Epithelial cell of esophagus (primary cell): ENCODE data around the gene L3MBTL4.

Experiments
- DNase-seq: peaks from one replicate; pipeline ENCODE4 v3.0.0; 2010; ENCODE audit warnings: low read depth
- H3K4me3 ChIP-seq: 2 replicates; pipeline ENCODE4 v1.5.1; 2011; ENCODE audit warnings: mild to moderate bottlenecking, low read length, control low read depth
- CTCF ChIP-seq: IDR thresholded peaks from 2 replicates; pipeline ENCODE4 v1.5.1; 2011; ENCODE audit warnings: low read depth, mild to moderate bottlenecking, low read length, control low read depth, inconsistent platforms; ENCODE audit not compliant: insufficient read depth; ENCODE audit errors: missing control alignments

L3MBTL4 gene

GRCh38 chr18:6111726-6112125, 303.0 kb downstream of the L3MBTL4 start:
- H3K4me3 ChIP-seq = no peak overlapping the region
- no peak for TF ChIP-seq CTCF
- no peak for DNase-seq

GRCh38 chr18:6109743-6110142, 305.0 kb downstream of the L3MBTL4 start:
- DNase-seq = no peak

GRCh38 chr18:6107794-6108193, 306.9 kb downstream of the L3MBTL4 start:
- no peak overlapping the region for H3K4me3 ChIP-seq
- no peak for DNase-seq
- TF ChIP-seq CTCF = no peak

More at GRCh38 chr18:6109743-6110142, 305.0 kb downstream of the L3MBTL4 start:
- TF ChIP-seq CTCF = no peak
- H3K4me3 ChIP-seq = no peak overlapping the region

GRCh38 chr18:6106091-6106685, 308.5 kb downstream of the L3MBTL4 start:
- H3K4me3 ChIP-seq = no peak overlapping the region
- DNase-seq = no peak
- no peak for TF ChIP-seq CTCF

GRCh38 chr18:6103741-6104140, 311.0 kb downstream of the L3MBTL4 start:
- no peak for TF ChIP-seq CTCF
- no peak overlapping the region for H3K4me3 ChIP-seq
- DNase-seq = no peak

- DNase-seq = no peak
- TF ChIP-seq CTCF = no peak
- no peak overlapping the region for H3K4me3 ChIP-seq
Observed at GRCh38 chr18:6096730-6097129, 318.0 kb downstream of the L3MBTL4 start.

- no peak for TF ChIP-seq CTCF
- no peak for DNase-seq
- H3K4me3 ChIP-seq = no peak overlapping the region
Observed at GRCh38 chr18:6088432-6088831, 326.3 kb downstream of the L3MBTL4 start.
